HK-2 (cell line): Measurements from ENCODE around the gene FGG.
"Not testable (repeated sequence)": the region's sequence is repeated elsewhere in the genome, so short reads cannot be mapped to it uniquely, and the experiment has no call there.

ENCODE experiments used
- DNase-seq: peaks from one replicate; pipeline ENCODE4 v3.0.0-alpha.2; 2018; ENCODE audit not compliant: unreplicated experiment

FGG gene

GRCh38 chr4:154611833-154612232 is 623 bp downstream of the FGG start:
- no peak for DNase-seq

DNA sequence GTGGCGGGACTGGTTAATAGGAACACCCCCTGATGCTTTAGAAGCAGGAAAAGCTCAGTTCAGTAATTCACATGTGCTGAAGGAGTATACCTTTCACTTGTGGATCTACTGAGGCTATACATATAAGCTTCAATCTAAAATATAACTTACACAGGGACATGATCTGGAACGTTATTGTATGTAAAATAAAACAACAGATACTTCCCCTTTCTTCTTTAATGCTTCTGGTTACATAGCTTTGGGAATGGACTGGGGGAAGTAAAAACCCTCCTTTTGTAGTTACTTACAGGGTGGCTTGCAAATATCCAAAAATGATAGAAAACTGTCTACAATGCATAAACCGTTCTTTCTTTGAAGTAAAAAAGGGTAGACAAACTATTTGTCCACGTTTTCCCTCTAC is 1.9 kb downstream of the FGG start:
- DNase-seq = no peak

DNA sequence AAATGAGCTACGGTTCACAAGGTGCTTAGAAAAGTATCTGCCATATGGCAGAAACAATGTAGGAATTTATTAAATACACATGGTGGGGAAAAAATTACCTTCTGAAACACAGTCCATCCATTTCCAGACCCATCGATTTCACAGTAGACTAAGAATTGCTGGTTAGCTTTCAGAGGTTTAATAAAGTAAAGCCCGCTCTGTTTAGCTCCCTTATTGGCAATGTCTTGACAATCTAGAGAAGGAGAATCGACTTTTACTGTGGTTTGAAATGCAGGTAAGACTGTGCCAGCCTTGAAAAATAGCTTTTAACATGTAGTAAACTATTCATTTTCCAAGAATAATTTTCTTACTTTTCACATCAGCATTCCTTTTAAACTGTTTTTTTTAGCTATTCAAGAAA is 2.9 kb downstream of the FGG start:
- DNase-seq = no peak

GRCh38 chr4:154608361-154609252 is 3.8 kb downstream of the FGG start:
- DNase-seq = no peak

DNA sequence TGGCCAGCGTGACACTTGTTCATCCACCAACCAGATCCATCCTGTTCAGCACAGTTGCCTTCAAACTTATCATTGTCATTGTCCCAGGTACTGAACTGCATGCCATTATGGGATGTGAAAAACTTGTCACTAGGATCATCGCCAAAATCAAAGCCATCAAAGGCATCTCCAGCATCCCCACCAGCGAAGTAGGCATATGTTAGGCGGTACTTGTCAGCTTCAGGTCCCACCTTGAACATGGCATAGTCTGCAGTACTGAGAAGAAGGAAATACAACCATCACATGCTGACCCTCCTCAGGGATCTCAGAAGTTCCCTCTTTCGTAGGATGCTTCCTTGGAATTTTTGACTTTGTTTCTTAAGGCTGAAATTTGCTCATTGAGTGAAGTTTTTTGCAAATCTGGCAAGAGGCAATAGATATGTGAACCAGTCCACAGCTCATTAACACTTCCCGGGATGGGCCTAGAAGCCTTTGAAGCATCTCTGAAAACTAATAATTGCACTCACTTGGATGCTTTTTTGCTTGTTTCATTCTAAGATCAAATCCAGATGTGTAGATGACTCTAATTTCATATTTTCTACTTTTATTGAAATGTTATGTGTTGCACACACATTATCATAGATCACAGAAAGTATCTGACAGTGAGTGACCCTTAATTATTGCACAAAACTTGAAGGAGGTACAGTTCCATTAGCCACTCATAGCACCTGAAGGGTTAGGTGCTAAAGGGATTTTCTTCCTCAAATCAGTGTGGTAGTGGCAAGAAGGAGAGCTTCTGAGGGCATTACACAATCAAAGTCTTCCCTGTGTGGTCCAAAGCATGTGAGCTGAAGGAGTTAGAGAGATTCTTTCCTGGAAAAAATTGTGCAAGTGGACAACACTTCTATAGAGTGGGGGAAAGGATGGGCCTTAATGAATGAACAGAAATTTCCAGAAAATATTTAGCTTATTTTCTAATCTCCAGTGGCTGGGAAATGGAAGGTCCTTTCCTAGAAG is 5.4 kb downstream of the FGG start:
- no peak for DNase-seq

DNA sequence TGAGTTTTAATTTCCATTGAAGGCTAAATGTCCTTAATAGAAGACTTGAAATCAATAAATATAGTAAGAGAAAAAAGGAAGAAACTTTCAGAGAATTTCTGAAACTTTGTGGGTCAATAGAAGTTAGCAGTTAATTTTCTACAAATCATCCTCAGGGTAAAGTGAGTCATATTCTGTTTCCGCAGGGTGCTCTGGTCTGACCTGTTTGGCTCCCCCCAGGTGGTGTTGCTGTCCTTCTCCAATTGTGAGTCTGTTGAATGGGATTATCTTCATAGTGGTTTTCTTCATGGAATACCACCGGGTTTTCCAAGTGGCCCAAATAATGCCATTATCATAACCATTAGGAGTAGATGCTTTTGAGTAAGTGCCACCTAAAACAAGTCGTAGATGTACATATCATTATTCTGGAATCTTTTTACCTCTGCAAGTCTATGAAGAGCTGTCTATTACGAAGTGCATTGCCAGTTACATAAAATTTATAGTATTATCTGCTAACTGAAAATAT is 7.7 kb downstream of the FGG start:
- DNase-seq = no peak

- DNase-seq = no peak
These were observed 9.2 kb downstream of the FGG start for GRCh38 chr4:154603033-154603943.

DNA sequence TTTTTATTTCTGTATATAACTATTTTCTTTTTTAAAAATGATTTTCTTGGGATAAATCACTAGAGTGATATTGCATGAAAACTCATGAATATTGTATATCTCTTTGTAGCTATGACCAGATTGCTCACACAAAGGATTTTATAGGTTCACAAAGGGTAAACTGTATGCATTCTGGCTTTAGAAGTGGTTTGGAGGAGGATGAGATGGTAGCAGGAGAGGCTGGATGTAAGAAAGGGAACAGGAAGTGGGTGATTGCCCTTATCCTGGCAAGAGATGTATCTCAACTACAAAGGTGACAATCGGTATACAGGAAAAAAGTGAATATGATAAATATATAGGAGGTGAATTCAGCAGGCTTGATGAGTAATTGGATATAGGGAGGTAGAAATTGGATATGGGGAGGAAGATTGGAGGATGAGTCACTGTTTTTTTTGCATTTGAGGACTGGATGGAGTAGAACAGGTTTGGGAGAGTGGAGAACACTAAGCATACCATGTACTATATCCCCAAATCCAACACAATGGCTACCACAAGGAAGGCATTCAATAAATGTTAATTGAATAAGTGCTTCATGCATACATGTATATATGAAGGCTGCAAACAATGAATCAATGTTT is 9.9 kb downstream of the FGG start:
- no peak for DNase-seq

DNA sequence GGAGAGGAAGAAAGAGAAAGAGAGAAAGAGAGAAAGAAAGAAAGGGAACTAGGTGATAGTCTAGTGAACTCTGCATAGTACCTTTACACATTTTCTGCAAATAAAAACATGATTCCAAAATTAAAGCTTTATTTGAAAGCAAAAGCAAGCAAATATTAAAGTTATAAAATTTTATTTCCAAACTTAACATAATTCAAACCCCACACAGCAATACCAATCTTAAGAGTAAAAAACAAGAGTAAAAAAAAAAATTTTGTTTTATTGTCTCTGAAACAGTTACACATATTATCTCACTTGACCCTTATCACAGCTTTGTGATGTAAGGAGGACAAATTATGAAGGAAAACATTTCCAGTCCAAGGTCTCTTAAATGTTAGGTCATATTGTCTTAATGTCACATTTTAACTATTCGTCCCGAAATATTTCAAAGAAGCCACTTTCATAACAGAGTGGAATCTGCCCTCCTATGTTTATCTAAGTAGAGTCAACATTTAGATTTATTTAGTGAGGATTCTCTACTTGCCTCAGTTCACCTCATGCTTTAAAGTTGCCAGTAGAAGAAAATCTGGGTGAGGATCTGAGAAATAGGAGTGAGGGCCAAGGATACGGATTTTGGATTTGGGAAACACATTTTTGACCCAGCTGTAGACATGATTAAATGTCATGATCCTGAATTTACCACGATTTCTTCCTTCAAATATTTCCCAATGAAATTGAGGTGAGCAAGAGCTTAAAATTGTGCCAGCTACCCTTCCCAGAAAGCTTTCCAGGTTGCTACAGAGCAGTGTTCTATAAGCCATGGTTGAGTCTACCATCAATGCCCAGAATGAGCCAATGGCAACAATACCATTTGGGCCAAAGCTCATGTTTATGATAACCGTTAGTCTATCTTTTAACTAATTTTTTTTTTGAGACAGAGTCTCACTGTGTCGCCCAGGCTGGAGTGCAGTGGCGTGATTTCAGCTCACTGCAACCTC is 14.4 kb downstream of the FGG start:
- no peak for DNase-seq

- not testable (repeated sequence) for DNase-seq
These were observed 15.2 kb downstream of the FGG start for GRCh38 chr4:154597281-154597680.

- DNase-seq = no peak
These were observed 16.6 kb downstream of the FGG start for GRCh38 chr4:154595807-154596206.

DNA sequence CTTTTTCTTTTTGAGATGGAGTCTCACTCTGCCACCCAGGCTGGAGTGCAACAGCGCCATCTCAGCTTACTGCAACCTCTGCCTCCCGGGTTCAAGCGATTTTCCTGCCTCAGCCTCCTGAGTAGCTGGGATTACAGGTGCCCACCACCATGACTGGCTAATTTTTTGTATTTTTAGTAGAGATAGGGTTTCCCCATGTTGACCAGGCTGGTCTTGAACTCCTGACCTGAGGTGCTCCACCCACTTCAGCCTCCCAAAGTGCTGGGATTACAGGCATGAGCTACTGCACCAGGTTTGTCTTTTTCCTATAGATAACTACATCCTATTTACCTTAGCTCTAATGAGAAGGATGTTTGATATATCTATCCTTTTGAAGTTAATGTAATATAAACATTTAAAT is 18.1 kb downstream of the FGG start:
- DNase-seq = not testable (repeated sequence)

GRCh38 chr4:154593868-154594267 is 18.6 kb downstream of the FGG start:
- no peak for DNase-seq

DNA sequence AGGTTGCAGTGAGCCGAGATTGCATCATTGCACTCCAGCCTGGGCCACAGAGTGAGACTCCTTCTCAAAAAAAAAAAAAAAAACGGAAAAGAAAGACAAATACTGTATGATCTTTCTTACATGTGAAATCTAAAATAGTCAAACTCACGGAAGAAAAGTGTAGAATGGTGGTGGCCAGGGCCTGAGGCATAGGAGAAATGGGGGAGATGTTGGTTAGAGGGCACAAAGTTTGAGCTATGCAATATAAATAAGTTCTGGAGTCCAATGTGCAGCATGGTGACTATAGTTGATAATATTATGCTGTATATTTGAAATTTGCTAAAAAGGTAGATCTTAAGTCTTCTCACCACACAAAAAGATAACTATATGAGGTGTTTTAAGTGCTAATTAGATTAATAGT is 20.6 kb downstream of the FGG start:
- no peak for DNase-seq

DNA sequence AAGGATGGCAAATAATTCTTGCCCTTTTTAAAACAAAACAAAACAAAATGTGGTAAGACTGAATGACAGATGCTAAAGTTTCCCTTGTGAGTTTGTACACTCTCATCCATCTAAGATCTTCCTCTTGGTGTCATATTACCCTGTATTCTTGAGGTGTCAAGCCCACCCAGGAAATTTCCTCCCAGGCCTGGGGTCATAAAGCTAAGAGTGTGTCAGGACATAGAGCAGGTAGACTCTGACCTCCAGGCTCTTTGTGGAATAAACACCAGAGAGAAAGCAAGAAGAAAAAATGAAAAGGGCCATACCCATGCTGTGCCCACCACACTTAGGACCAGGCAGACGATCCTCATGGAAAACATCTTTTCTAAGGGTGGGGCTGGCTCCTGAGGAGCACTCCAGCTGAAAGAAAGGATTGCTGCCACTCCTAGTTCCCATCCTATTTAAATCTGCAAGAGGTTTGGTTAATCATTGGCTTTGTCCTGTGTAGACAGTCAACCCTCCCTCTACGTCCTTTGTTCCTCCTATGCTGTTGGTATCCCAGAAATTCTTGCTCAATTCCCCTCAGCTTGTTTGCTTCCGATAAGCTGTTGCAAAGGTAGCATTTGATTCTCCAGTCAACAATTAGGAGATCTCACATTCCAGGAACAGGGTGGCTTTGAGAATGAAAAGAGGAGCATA is 22.0 kb downstream of the FGG start, which contains the start of gene FGA:
Gene FGA (minus strand): TSS at position 414 of the 678 bp plus-strand sequence. CDS start 55 bp downstream, at position 359.
- no peak for DNase-seq

- DNase-seq = no peak
These were observed 22.9 kb downstream of the FGG start for GRCh38 chr4:154589296-154590197.

GRCh38 chr4:154588198-154588597 is 24.3 kb downstream of the FGG start:
- no peak for DNase-seq
